ENCODE measurements around the gene CCM2L. TPM values are rescaled to one million over a fixed set of nuclear protein-coding genes. Genes with fewer than 3 reads are reported as not detected.

CCM2L gene
- total and polyA plus RNA-seq, 10 of the 15 experiments (the other 5 are each of a cell fraction or from before 2014, with no cell fraction given) = not detected

DNA sequence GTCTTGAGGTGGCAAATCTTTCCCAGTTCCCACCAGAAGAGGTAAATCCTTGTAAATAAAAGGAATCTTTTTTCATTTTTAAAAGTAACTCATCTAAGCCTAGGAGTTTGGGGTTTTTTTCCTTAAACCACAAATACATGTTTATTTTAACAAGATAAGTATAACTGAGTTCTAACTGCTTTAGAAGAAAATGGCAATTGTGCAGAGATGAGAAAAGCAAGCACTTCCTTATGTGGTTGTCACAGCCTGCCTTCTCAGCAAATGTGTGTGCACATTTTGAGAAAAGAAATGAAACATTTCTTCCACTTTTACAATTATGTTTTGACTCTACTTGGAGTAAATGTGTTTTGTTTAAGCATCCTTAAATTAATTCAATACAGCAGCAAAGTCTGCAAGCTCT, 59.5 kb downstream of the CCM2L start:
- Histone ChIP-seq H2AFZ (ENCODE audit: control insufficient read depth, low read depth, low read length) (no peak overlapping the region; the same call in 1 of the 2 replicates), H3K27me3 (replicated peaks in 1 of 2; ENCODE audit: control insufficient read depth in 2 of 2, insufficient read depth in 2 of 2, low read length in 1 of 2) (no peaks in the 10 kb centered on the region), H3K4me3 (no peak overlapping the region), H4K20me1 (ENCODE audit: control insufficient read depth, insufficient read depth) (no peaks in the 10 kb centered on the region), H3K4me1 (ENCODE audit: control insufficient read depth, insufficient read depth, low read length) (peaks cover 36% of the 10 kb centered on the region), H3K9ac (ENCODE audit: control insufficient read depth, insufficient read depth, low read length) (no peak overlapping the region), H3K36me3 (ENCODE audit: control insufficient read depth in 2 of 2, insufficient read depth in 2 of 2, low read length in 1 of 2) (no peaks in the 10 kb centered on the region), H3K79me2 (ENCODE audit: control insufficient read depth, insufficient read depth, low read length) (no peaks in the 10 kb centered on the region), H3K9me3 (replicated peaks; ENCODE audit: control insufficient read depth, insufficient read depth, low read length) (no peaks in the 10 kb centered on the region), H3K27ac (ENCODE audit: control insufficient read depth, insufficient read depth) (0 out of 2 replicates have a peak overlapping the region, but pooled peaks have one; percentile 9), H3K4me2 (ENCODE audit: control insufficient read depth, insufficient read depth) (no peak overlapping the region)
- DNase-seq (ENCODE audit: low read depth, low spot score) = no peak
- intact Hi-C loops (cut with micrococcal nuclease; ENCODE audit: unreplicated experiment) = no loop called here
- no TSS peak for BruUV-seq (replicated peaks)
- CTCF ChIA-PET = interaction anchor here (1.2 to 1.3 kb wide), 2 partner anchors 9 to 22 kb away, joined by 3 to 6 read pairs; no protein-coding TSS in a partner anchor
- POLR2A ChIA-PET = interaction anchor here (0.6 to 1.1 kb wide), 2 partner anchors 18 to 19 kb away, joined by 3 to 4 read pairs; no protein-coding TSS in a partner anchor
- SMC1A ChIA-PET (ENCODE audit: uncharacterized antibody, unreplicated experiment) = interaction anchor here (0.7 to 8.7 kb wide), 3 partner anchors 10 to 19 kb away, joined by 3 to 83 read pairs (median 6); no protein-coding TSS in a partner anchor
- in situ Hi-C loops (cut with MboI) = no loop called here
- RAD21 ChIA-PET (ENCODE audit: unreplicated experiment) = interaction anchor here (1.7 kb wide), 1 partner anchor 35 kb away, joined by 6 read pairs; no protein-coding TSS in a partner anchor
- FAIRE-seq = no peak
- TF ChIP-seq NFXL1 (IDR thresholded peaks at IDR 0.05; ENCODE audit: borderline replicate concordance) (no peak), SMAD5 (IDR thresholded peaks at IDR 0.05; ENCODE audit: low read depth) (no peak), ZNF274 (IDR thresholded peaks at IDR 0.05; ENCODE audit: insufficient read depth, insufficient read length) (no peak), STAT3 (IDR thresholded peaks at IDR 0.05; ENCODE audit: low read depth, low read length) (no peak), SIX5 (IDR thresholded peaks at IDR 0.05; ENCODE audit: low read depth, low read length, severe bottlenecking) (no peak), ZNF207 (IDR thresholded peaks at IDR 0.05; ENCODE audit: borderline replicate concordance) (no peak), USF2 (IDR thresholded peaks at IDR 0.05; ENCODE audit: borderline replicate concordance, low read depth, low read length) (no peak)
- ATAC-seq = no peak
